HEK293T (cell line): ENCODE measurements around the gene KANK3.

Experiments used
- FOXA1 ChIP-seq: fragments of 450-650 bp; IDR thresholded peaks from 2 replicates; pipeline ENCODE4 v1.6.1; 2016; ENCODE audit warnings: mild to moderate bottlenecking
- FOXM1 ChIP-seq: fragments of 450-650 bp; IDR thresholded peaks from 2 replicates; pipeline ENCODE4 v1.6.1; 2017; ENCODE audit warnings: mild to moderate bottlenecking, borderline replicate concordance
- HDGF ChIP-seq: fragments of 450-650 bp; IDR thresholded peaks from 2 replicates; pipeline ENCODE4 v1.6.1; 2017; ENCODE audit warnings: antibody characterized with exemption, borderline replicate concordance
- SP1 ChIP-seq: fragments of 450-650 bp; IDR thresholded peaks from 2 replicates; pipeline ENCODE4 v1.6.1; 2017
- SUZ12 ChIP-seq: fragments of 450-650 bp; IDR thresholded peaks from 2 replicates; pipeline ENCODE4 v1.6.1; 2016; ENCODE audit warnings: mild to moderate bottlenecking

DNA sequence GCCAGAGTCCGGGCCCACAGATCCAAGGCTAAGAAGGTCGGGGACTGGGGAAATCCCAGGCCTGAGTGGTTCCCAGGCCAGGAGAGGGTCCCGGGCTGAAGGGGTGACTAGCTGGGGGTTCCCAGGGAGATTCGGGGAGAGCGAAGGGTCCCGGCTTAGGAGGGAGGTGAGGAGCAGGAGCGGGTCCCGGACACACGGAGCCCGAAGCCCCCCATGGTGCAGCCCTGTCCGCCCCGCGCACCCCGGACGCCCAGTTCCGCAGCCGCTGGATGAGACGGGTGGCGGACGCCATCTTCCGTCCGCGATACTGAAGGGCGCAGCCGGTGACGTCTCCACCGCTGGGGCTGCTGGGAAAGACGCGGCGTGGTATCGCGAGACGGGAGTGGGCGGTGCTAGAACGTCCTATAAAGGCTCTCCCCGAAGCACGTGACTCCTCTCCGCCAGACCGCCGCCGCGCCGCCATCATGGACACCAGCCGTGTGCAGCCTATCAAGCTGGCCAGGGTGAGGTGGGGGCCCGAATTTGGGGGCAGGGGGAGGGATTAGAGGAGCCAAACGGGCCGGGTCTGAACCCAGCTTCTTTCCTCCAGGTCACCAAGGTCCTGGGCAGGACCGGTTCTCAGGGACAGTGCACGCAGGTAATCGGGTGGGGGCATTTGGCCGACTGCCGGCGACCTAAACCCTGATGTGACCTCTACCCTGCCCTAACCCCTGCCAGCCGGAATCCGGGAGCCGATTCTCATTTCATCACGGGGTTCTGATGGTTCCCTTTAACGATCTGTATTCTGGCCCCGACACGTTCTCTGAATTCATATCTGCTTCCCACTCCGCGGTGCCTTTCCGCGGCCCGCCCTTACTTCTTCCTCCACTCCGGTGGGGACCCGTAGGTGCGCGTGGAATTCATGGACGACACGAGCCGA, 21.7 kb downstream of the KANK3 start, which contains the start of the genes NDUFA7 and RPS28:
- TF ChIP-seq SUZ12 (no peak), SP1 (no peak), HDGF (no peak), FOXA1 (no peak), FOXM1 (no peak)
